ENCODE data around the gene CAPN1. TPM values are rescaled to one million over a fixed set of nuclear protein-coding genes. Genes with fewer than 3 reads are reported as not detected.

The CAPN1 gene
- total RNA-seq, 1 experiment from 2014 or later = 175 TPM

GRCh38 chr11:65204143-65204542 lies 22.4 kb downstream of the CAPN1 start:
- H4K20me1 ChIP-seq (ENCODE audit: control insufficient read depth, insufficient read depth, insufficient read length) = no peaks in the 10 kb centered on the region
- H2BK15ac ChIP-seq (ENCODE audit: low read depth, low read length) = no peak overlapping the region
- no peaks in the 10 kb centered on the region for H3K27me3 Mint-ChIP-seq (ENCODE audit: low read depth)
- H2AFZ ChIP-seq (ENCODE audit: low read length) = no peak overlapping the region
- H3K79me2 ChIP-seq (ENCODE audit: insufficient read depth, low read length) = no peaks in the 10 kb centered on the region
- no peak overlapping the region; the same call in 1 of the 2 replicates for H3K14ac ChIP-seq (ENCODE audit: insufficient read depth, low read length)
- H3T11ph ChIP-seq (ENCODE audit: low read length) = no peak overlapping the region
- no peak overlapping the region for H4K5ac ChIP-seq (ENCODE audit: insufficient read length, low read depth, low read length)
- no peaks in the 10 kb centered on the region for H3K9me3 ChIP-seq (ENCODE audit: control insufficient read depth, low read depth, low read length)
- H3K9me3 Mint-ChIP-seq = no peaks in the 10 kb centered on the region
- H3K18ac ChIP-seq (ENCODE audit: insufficient read length, low read depth, low read length) = no peak overlapping the region
- WGBS (ENCODE audit: extremely low coverage, insufficient read length, low lambda C conversion rate) = no CpG with 5 or more reads among the region's 15 CpGs
- no peak overlapping the region for H3K9ac ChIP-seq (ENCODE audit: extremely low read depth, insufficient read length, low read length)
- DNase-seq = no peak
- no peaks in the 10 kb centered on the region for H3K27me3 ChIP-seq (ENCODE audit: insufficient read depth, low read length)
- H3K4me3 Mint-ChIP-seq = no peak overlapping the region
- no peaks in the 10 kb centered on the region for H3K23me2 ChIP-seq (ENCODE audit: insufficient read length, low read depth, low read length, poor library complexity, severe bottlenecking)
- H3K4ac ChIP-seq (ENCODE audit: low read depth, low read length) = no peak overlapping the region
- H3K4me2 ChIP-seq (ENCODE audit: insufficient read depth, insufficient read length, low read length) = peak overlapping the region; percentile 15
- no peak overlapping the region for H2BK120ac ChIP-seq (ENCODE audit: low read depth, low read length, poor library complexity, severe bottlenecking)
- H3K36me3 Mint-ChIP-seq (ENCODE audit: insufficient read depth in 1 of 3, low read depth in 3 of 3) = peaks cover 20 to 72% (median 62%) of the 10 kb centered on the region in 3 experiments; a peak in 6 of 7 replicates
- no peak overlapping the region for H2BK12ac ChIP-seq (ENCODE audit: insufficient read length, low read depth, low read length)
- no peak overlapping the region for H3K27ac ChIP-seq (ENCODE audit: insufficient read length, low read depth, low read length)
- no peak for TF ChIP-seq CTCF (conservative IDR thresholded peaks at IDR 0.05)
- no peak overlapping the region for H4K91ac ChIP-seq (ENCODE audit: insufficient read length, low read depth, low read length)
- no peak overlapping the region for H3K23ac ChIP-seq (ENCODE audit: insufficient read length, low read depth, low read length)
- H3K4me1 ChIP-seq (ENCODE audit: insufficient read depth, low read length) = no peaks in the 10 kb centered on the region
- no peak overlapping the region for H2BK5ac ChIP-seq (ENCODE audit: insufficient read length, low read length)
- H3K56ac ChIP-seq (ENCODE audit: insufficient read length, low read depth, low read length) = no peak overlapping the region
- no peaks in the 10 kb centered on the region for H3K79me1 ChIP-seq (ENCODE audit: insufficient read depth, low read depth, low read length, poor library complexity, severe bottlenecking)
- no peak overlapping the region for H2AK5ac ChIP-seq (ENCODE audit: insufficient read length, low read length)
- H3K4me1 Mint-ChIP-seq = peaks cover 11 to 18% of the 10 kb centered on the region in 2 experiments
- H2BK20ac ChIP-seq (ENCODE audit: low read depth, low read length, poor library complexity, severe bottlenecking) = no peak overlapping the region
- peak overlapping the region in 1 of 3 experiments; percentile 35; a peak in 1 of 7 replicates for H3K27ac Mint-ChIP-seq
- H4K8ac ChIP-seq (replicated peaks; ENCODE audit: insufficient read length, low read depth, low read length) = no peak overlapping the region

Measured in H9 (cell line).